GM12872 (cell line): ENCODE measurements around the gene DYRK3.

Experiments used
- TF ChIP-seq, protein P1 (sequence below): IDR thresholded peaks from 3 replicates; pipeline ENCODE4 v1.5.1; 2011; ENCODE audit warnings: low read depth, mild to moderate bottlenecking, low read length, moderate library complexity; ENCODE audit not compliant: insufficient read depth

DYRK3 gene

DNA sequence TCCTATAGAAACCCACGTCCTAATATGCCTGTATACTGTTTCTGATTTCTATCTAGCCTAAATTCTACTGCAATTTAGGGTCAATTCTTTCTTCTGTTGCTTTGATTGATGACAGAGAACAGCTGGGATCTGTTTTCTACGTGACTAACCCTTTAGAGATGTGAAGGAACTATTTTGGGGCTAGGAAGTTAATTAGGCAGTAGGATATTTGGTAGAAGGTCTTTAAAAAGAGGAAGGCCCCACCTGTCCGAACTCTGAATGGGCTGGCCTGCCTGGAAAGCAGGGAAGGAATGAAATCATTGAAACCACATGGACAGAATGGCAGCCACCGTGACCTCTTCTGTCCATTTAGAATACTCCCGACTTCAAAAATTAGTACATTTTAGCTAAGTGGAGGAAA, 44.1 kb upstream of the DYRK3 start:
- TF ChIP-seq, protein P1, sequence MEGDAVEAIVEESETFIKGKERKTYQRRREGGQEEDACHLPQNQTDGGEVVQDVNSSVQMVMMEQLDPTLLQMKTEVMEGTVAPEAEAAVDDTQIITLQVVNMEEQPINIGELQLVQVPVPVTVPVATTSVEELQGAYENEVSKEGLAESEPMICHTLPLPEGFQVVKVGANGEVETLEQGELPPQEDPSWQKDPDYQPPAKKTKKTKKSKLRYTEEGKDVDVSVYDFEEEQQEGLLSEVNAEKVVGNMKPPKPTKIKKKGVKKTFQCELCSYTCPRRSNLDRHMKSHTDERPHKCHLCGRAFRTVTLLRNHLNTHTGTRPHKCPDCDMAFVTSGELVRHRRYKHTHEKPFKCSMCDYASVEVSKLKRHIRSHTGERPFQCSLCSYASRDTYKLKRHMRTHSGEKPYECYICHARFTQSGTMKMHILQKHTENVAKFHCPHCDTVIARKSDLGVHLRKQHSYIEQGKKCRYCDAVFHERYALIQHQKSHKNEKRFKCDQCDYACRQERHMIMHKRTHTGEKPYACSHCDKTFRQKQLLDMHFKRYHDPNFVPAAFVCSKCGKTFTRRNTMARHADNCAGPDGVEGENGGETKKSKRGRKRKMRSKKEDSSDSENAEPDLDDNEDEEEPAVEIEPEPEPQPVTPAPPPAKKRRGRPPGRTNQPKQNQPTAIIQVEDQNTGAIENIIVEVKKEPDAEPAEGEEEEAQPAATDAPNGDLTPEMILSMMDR, result no peak

DNA sequence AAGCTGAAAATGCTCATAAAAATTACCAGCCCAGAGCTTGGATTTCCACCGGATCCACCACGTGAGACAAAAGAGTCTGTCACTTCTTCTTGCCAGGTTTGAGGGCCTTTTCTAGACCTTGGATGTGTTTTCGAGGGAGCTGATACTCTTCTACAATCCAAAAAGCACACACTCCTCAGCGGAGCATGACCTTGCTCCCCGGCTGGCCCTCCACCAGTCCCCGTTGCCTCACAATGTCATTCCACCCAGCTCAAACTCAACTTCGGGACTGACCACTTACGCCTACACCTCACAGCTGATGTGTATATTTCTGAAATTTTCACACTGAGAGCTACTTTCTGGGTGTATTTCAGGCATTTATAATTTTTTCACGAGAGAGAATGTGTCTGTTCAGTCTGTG, 43.6 kb upstream of the DYRK3 start:
- TF ChIP-seq, protein P1, result no peak

DNA sequence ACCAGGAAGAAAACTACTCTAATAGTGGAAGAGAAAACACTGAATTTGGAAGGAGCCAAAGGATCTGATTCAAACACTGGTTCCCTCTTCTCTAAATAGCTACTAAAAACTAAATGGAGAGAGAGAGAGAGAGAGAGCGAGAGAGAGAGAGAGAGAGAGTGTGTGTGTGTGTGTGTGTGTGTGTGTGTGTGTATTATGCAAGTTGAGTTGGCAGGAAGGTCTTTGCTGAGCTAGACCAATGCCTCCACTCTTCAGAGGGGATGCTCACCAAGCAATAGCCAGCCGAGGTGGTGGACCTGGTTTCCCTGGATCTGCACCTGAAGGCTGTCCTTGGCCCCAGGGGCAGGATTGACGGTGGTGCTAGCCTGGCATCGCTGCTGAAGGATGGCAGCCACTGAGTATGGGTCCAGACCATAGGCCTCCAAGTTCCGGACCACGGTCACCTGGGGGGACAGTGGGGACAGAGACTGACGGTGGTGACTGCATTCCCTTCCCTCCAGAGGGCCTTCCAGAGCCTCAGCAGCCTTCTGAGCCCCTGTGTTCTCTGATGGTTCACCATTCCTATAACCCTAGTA, 41.9 kb upstream of the DYRK3 start:
- TF ChIP-seq, protein P1, result no peak

DNA sequence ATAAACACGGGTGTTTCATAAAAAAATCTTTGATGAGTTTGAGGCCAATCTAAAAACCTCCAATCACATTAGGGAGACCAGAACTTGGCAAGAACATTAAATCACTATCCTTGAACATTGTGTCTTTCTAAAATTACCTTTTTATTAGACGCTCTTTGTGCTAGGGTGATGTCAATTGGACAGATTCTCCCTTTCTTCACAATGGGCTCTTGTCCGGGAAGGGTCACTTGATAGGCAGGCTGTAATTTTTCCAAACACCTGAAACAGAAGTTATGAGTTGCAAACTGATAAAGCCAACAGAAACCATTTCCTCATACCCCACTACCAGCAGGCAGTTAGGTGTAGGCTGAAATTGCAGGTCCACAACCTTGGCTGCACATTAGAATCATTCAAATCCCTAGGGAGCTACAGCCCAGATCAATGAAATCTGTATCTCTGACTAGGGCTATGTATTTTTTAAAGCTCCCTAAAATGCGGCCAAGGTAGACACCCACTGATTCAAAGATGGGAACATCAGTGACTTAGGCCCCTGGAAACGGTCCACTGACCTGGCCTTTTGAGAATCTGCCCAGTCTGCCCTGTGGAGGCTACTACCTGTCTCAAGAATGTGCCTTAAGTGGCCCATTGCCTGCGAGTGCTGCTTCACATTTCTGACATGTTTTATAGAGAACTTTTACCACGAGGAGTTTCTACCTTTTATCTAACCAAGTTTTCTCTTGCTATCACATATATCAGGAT, 39.6 kb upstream of the DYRK3 start:
- TF ChIP-seq, protein P1, result no peak

DNA sequence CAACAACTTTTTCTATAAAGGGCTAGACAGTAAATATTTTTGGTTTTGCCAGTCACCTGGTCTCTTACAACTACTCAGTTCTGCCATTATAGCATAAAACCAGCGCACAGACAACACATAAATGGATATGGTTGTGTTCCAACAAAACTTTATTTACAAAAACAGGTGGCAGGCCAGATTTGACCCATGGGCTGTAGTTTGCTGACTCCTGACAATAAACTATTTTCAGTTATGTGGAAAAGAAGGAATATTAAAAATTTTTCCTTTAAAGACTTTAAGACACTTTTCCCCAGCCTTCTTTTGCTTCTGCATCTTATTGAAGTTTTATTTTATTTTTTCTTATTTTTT, 39.0 kb upstream of the DYRK3 start:
- TF ChIP-seq, protein P1, result no peak

DNA sequence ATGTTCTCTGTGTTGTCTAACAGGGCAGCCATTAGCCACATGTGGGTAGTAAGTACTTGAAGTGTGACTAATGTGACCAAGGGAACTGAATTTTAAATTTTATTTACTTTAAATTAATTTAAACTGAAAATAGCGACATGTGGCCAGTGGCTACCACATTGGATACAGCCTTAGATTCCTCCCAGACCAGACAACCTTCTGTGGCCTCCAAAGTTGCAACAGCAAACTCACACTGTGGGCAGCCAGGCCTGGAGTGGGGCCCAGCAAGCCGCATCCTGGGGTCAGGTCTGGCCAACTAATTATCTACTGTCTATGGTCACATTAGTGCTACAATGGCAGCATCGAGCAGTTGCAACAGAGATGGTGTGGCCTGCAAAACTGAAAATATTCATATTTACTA, 34.8 kb upstream of the DYRK3 start:
- TF ChIP-seq, protein P1, result no peak

DNA sequence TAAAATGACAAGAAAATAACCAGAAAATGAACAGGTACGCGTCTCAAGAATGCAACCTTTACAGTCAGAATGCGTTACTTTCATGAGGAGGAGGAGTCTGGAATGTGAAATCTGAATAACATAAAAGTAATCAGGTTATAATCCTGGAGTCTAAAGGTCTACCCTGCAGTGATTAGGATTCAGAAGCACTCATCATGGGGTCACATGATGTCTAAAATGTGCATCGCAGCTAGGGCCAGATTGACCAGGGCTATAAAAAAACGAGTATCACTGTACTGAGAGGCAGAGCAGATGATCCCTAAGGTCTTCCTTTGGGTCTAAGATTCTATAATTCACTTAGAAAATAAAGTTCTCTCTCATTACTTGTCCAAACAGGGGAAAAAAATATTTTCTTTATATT, 30.5 kb upstream of the DYRK3 start:
- TF ChIP-seq, protein P1, result no peak

DNA sequence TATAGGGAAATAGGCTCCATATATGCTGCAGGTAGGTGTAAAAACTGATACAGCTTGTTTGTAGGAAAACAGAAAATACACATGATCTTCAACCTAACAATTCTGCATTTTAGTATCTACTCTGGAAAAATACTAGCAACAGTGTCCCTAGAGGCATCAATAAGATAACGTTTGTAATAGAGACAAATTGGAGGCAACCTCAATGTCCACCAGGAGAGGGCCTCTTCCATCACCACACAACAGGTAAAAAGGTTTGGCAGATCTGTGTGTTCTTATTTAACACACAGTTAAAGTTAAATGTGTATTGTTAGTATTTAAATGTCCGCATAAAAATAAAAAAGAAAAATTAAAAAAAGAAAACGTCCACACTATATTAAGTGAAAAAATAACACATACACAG, 28.5 kb upstream of the DYRK3 start:
- TF ChIP-seq, protein P1, result peak; percentile 54
